SK-N-SH treated with all-trans-retinoic acid at 6 μM for 48 hours (cell line): Measurements from ENCODE around the gene CACNA1C.

Experiments used
- ATAC-seq: fragments of 200-7000 bp; cut with Tn5 transposase; 3 replicates; pipeline ENCODE4 v1.9.1; 2020; ENCODE audit warnings: mild to moderate bottlenecking, moderate library complexity
- ARNTL ChIP-seq: fragments of 450-650 bp; formaldehyde crosslinking; IDR thresholded peaks from 2 replicates; pipeline ENCODE4 v1.5.0; 2020; ENCODE audit warnings: low read depth, mild to moderate bottlenecking, moderate library complexity, borderline replicate concordance
- BACH2 ChIP-seq: fragments of 250-450 bp; sonication (Bioruptor Pico); IDR thresholded peaks from 2 replicates; pipeline ENCODE4 v1.9.0; 2021; ENCODE audit warnings: mild to moderate bottlenecking, borderline replicate concordance
- CSDC2 ChIP-seq: fragments of 250-450 bp; sonication (Bioruptor Pico); IDR thresholded peaks from 2 replicates; pipeline ENCODE4 v1.5.0; 2020; ENCODE audit warnings: mild to moderate bottlenecking, moderate library complexity
- CSRNP3 ChIP-seq: fragments of 250-450 bp; sonication (Bioruptor Pico); IDR thresholded peaks from 2 replicates; pipeline ENCODE4 v1.5.1; 2021; ENCODE audit warnings: mild to moderate bottlenecking, moderate library complexity
- ESRRG ChIP-seq: fragments of 250-450 bp; sonication (Bioruptor Pico); IDR thresholded peaks from 2 replicates; pipeline ENCODE4 v1.6.1; 2021; ENCODE audit warnings: mild to moderate bottlenecking
- GLIS3 ChIP-seq: fragments of 250-450 bp; sonication (Bioruptor Pico); IDR thresholded peaks from 2 replicates; pipeline ENCODE4 v1.5.0; 2020; ENCODE audit warnings: mild to moderate bottlenecking, moderate library complexity
- ISL1 ChIP-seq: fragments of 250-450 bp; sonication (Bioruptor Pico); IDR thresholded peaks from 2 replicates; pipeline ENCODE4 v2.1.2; 2022; ENCODE audit warnings: mild to moderate bottlenecking, moderate library complexity
- OSR1 ChIP-seq: fragments of 250-450 bp; sonication (Bioruptor Pico); IDR thresholded peaks from 2 replicates; pipeline ENCODE4 v1.8.0; 2022; ENCODE audit warnings: moderate library complexity, mild to moderate bottlenecking, inconsistent platforms
- PPARA ChIP-seq: fragments of 250-450 bp; sonication (Bioruptor Pico); IDR thresholded peaks from 2 replicates; pipeline ENCODE4 v1.5.0; 2020; ENCODE audit warnings: mild to moderate bottlenecking, borderline replicate concordance
- RARB ChIP-seq: fragments of 250-450 bp; sonication (Bioruptor Pico); IDR thresholded peaks from 2 replicates; pipeline ENCODE4 v1.8.0; 2021; ENCODE audit warnings: mild to moderate bottlenecking, moderate library complexity
- SNAI2 ChIP-seq: fragments of 250-450 bp; sonication (Bioruptor Pico); IDR thresholded peaks from 2 replicates; pipeline ENCODE4 v1.5.0; 2020; ENCODE audit warnings: mild to moderate bottlenecking, moderate library complexity
- TCF4 ChIP-seq: fragments of 250-450 bp; sonication (Bioruptor Pico); IDR thresholded peaks from 2 replicates; pipeline ENCODE4 v1.8.0; 2021; ENCODE audit warnings: mild to moderate bottlenecking, moderate library complexity, borderline replicate concordance
- TOX ChIP-seq: fragments of 250-450 bp; sonication (Bioruptor Pico); IDR thresholded peaks from 2 replicates; pipeline ENCODE4 v1.8.0; 2021; ENCODE audit warnings: mild to moderate bottlenecking, moderate library complexity, borderline replicate concordance
- TSHZ2 ChIP-seq: fragments of 250-450 bp; sonication (Bioruptor Pico); IDR thresholded peaks from 2 replicates; pipeline ENCODE4 v1.5.0; 2020; ENCODE audit warnings: mild to moderate bottlenecking, moderate library complexity
- ZC3H10 ChIP-seq: fragments of 250-450 bp; sonication (Bioruptor Pico); IDR thresholded peaks from 2 replicates; pipeline ENCODE4 v1.5.1; 2021; ENCODE audit warnings: mild to moderate bottlenecking, moderate library complexity
- ZFP3 ChIP-seq: fragments of 250-450 bp; sonication (Bioruptor Pico); IDR thresholded peaks from 2 replicates; pipeline ENCODE4 v1.5.0; 2020; ENCODE audit warnings: mild to moderate bottlenecking, moderate library complexity
- ZFP30 ChIP-seq: fragments of 450-650 bp; formaldehyde crosslinking; IDR thresholded peaks from 2 replicates; pipeline ENCODE4 v1.5.0; 2022; ENCODE audit warnings: mild to moderate bottlenecking, moderate library complexity
- ZNF565 ChIP-seq: fragments of 450-650 bp; formaldehyde crosslinking; conservative IDR thresholded peaks from 2 replicates; pipeline ENCODE4 v1.5.0; 2020; ENCODE audit warnings: low read depth, mild to moderate bottlenecking, moderate library complexity
- ZNF70 ChIP-seq: fragments of 450-650 bp; formaldehyde crosslinking; IDR thresholded peaks from 2 replicates; pipeline ENCODE4 v1.5.0; 2020; ENCODE audit warnings: mild to moderate bottlenecking, moderate library complexity
- ZNF8 ChIP-seq: fragments of 450-650 bp; formaldehyde crosslinking; IDR thresholded peaks from 2 replicates; pipeline ENCODE4 v1.5.0; 2020; ENCODE audit warnings: mild to moderate bottlenecking, moderate library complexity
- TF ChIP-seq, protein P1 (sequence below): fragments of 250-450 bp; sonication (Bioruptor Pico); IDR thresholded peaks from 2 replicates; pipeline ENCODE4 v1.8.0; 2020; ENCODE audit warnings: mild to moderate bottlenecking, moderate library complexity, borderline replicate concordance
- TF ChIP-seq, protein P2 (sequence below): fragments of 250-450 bp; sonication (Bioruptor Pico); IDR thresholded peaks from 2 replicates; pipeline ENCODE4 v1.8.0; 2021; ENCODE audit warnings: low read depth, mild to moderate bottlenecking, moderate library complexity, borderline replicate concordance

CACNA1C gene

GRCh38 chr12:2633825-2634200 is 581.0 kb downstream of the CACNA1C start:
- TF ChIP-seq ISL1 (CRISPR knock-in tag), result no peak
- TF ChIP-seq ESRRG (CRISPR knock-in tag), result no peak
- TF ChIP-seq ZNF8 (CRISPR knock-in tag), result no peak
- no peak for TF ChIP-seq ZC3H10 (CRISPR knock-in tag)
- TF ChIP-seq ZNF70 (CRISPR knock-in tag), result no peak
- TF ChIP-seq RARB (CRISPR knock-in tag), result no peak
- TF ChIP-seq ZFP30 (CRISPR knock-in tag), result no peak
- no peak for TF ChIP-seq TSHZ2 (CRISPR knock-in tag)
- TF ChIP-seq ZNF565 (CRISPR knock-in tag), result no peak
- no peak for TF ChIP-seq GLIS3 (CRISPR knock-in tag)
- TF ChIP-seq ZFP3, result no peak
- TF ChIP-seq PPARA, result no peak
- TF ChIP-seq TCF4 (CRISPR knock-in tag), result no peak
- TF ChIP-seq CSRNP3 (CRISPR knock-in tag), result no peak
- no peak for TF ChIP-seq CSDC2 (CRISPR knock-in tag)
- TF ChIP-seq, protein P1, sequence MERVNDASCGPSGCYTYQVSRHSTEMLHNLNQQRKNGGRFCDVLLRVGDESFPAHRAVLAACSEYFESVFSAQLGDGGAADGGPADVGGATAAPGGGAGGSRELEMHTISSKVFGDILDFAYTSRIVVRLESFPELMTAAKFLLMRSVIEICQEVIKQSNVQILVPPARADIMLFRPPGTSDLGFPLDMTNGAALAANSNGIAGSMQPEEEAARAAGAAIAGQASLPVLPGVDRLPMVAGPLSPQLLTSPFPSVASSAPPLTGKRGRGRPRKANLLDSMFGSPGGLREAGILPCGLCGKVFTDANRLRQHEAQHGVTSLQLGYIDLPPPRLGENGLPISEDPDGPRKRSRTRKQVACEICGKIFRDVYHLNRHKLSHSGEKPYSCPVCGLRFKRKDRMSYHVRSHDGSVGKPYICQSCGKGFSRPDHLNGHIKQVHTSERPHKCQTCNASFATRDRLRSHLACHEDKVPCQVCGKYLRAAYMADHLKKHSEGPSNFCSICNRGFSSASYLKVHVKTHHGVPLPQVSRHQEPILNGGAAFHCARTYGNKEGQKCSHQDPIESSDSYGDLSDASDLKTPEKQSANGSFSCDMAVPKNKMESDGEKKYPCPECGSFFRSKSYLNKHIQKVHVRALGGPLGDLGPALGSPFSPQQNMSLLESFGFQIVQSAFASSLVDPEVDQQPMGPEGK (CRISPR knock-in tag), result no peak
- TF ChIP-seq SNAI2 (CRISPR knock-in tag), result no peak
- TF ChIP-seq TOX (CRISPR knock-in tag), result no peak
- no peak for TF ChIP-seq OSR1 (CRISPR knock-in tag)
- TF ChIP-seq BACH2 (CRISPR knock-in tag), result no peak
- ATAC-seq, result no peak

DNA sequence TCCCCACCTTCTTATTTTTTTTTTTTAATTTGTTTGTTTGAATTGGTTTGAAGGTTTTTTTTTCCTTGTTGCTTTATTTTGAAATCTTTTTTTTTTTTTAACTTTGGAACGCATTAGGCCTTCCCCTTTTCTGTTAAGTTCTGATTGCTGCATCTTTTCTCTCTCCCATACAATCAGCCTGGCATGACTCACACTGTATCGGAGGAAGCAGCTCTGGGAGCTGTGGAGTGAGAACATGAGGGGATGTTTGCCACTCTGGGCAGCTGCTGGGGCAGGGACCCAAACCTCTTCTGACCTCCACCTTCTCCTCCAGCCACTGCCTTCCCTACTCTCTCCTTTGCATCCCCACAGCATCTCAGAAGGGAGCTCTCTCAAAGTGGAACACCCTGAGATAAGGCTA is 581.7 kb downstream of the CACNA1C start:
- TF ChIP-seq ARNTL, result no peak
- no peak for TF ChIP-seq BACH2 (CRISPR knock-in tag)
- TF ChIP-seq, protein P2, sequence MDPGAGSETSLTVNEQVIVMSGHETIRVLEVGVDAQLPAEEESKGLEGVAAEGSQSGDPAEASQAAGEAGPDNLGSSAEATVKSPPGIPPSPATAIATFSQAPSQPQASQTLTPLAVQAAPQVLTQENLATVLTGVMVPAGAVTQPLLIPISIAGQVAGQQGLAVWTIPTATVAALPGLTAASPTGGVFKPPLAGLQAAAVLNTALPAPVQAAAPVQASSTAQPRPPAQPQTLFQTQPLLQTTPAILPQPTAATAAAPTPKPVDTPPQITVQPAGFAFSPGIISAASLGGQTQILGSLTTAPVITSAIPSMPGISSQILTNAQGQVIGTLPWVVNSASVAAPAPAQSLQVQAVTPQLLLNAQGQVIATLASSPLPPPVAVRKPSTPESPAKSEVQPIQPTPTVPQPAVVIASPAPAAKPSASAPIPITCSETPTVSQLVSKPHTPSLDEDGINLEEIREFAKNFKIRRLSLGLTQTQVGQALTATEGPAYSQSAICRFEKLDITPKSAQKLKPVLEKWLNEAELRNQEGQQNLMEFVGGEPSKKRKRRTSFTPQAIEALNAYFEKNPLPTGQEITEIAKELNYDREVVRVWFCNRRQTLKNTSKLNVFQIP (CRISPR knock-in tag), result no peak
- TF ChIP-seq ZFP30 (CRISPR knock-in tag), result no peak
- ATAC-seq, result no peak

- ATAC-seq, result no peak
- TF ChIP-seq ZNF8 (CRISPR knock-in tag) (no peak), ARNTL (no peak), TSHZ2 (CRISPR knock-in tag) (no peak), BACH2 (CRISPR knock-in tag) (no peak), CSRNP3 (CRISPR knock-in tag) (no peak), ZFP30 (CRISPR knock-in tag) (no peak), TCF4 (CRISPR knock-in tag) (no peak), ZNF565 (CRISPR knock-in tag) (no peak), GLIS3 (CRISPR knock-in tag) (no peak)
- TF ChIP-seq, protein P2 (CRISPR knock-in tag), result no peak
- TF ChIP-seq, all 23 proteins: peak for 0
Measured at GRCh38 chr12:2636741-2637340, 584.1 kb downstream of the CACNA1C start.
